HG03378 (cell line): ENCODE results near the gene SPINT3.

Source experiments
- ATAC-seq: cut with Tn5 transposase; IDR thresholded peaks from one replicate; pipeline ENCODE4 v1.9.1; 2021; ENCODE audit warnings: mild to moderate bottlenecking, moderate library complexity; ENCODE audit not compliant: unreplicated experiment

The SPINT3 gene

DNA sequence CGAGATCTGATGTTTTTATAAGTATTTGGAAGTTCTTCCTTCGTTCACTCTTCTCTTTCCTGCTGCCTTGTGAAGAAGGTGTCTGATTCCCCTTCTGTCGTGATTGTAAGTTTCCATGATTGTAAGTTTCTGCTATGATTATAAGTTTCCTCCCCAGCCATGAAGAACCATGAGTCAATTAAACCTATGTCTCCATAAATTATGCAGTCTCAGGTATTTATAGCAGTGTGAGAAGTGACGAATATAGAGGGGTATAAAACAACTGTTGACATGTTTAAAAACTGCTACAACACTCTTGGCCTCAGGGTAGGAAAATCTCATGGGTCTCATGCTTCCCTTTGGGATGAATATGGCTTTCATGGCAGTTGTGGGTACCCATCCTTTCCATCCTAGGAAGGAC, 51.7 kb downstream of the SPINT3 start:
- ATAC-seq = no peak

DNA sequence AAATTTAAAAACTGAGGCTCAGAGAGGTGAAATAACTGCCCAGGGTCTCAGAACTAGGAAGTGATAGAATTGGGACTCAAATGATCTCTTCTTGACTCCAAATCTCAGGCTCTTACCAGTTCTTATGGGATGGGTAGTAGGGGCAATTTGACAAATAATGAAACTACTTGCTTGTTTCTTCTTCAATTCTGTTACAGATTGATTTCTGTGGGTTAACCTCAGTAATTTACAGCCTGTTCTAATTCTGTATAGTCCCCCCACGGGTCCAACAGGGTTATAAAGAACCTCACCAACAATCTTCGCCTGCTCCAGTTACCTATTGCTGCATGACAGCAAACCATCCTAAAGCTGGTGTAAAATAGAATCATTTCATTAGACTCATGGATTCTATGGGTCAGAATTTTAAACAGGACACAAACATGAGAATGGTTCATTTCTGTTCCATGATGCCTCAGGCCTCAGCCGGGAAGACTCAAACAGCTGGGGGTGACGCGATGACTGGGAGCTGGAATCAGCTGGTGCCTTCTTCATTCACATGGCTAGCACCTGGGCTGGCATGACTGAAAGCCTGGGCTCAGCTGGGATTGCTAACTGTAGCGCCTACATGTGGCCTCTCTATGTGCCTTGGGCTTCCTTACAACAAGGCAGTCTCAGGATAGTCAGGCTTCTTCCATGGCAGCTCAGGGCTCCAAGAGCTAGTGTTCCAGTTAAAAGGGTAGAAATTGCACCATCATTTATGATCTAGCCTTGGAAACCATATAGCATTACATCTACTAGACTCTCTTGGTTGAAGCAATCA, 52.5 kb downstream of the SPINT3 start:
- no peak for ATAC-seq
